Memory B cell (primary cell): ENCODE results near the gene OR2AT4.

Source experiments
- ATAC-seq: fragments of 150-1000 bp; cut with Tn5 transposase; 2 replicates; pipeline ENCODE4 v1.10.0; 2021; ENCODE audit warnings: low read depth, mild to moderate bottlenecking, moderate library complexity
- DNase-seq, 2 donors: peaks; one replicate each; pipeline ENCODE4 v3.0.0; 2022; ENCODE audit warnings: low spot score in 2 of 2
- H3K27ac Mint-ChIP-seq: one replicate; pipeline ENCODE4 v1.8.0; 2022; ENCODE audit warnings: mild to moderate bottlenecking, moderate library complexity, mixed read lengths
- H3K27me3 Mint-ChIP-seq: one replicate; pipeline ENCODE4 v1.8.0; 2022; ENCODE audit warnings: mixed read lengths
- H3K36me3 Mint-ChIP-seq: one replicate; pipeline ENCODE4 v1.8.0; 2022; ENCODE audit warnings: mild to moderate bottlenecking, mixed read lengths
- H3K4me1 Mint-ChIP-seq: one replicate; pipeline ENCODE4 v1.8.0; 2022; ENCODE audit warnings: mixed read lengths
- H3K4me3 Mint-ChIP-seq: one replicate; pipeline ENCODE4 v1.8.0; 2022; ENCODE audit warnings: mild to moderate bottlenecking, moderate library complexity, mixed read lengths
- H3K9me3 Mint-ChIP-seq: one replicate; pipeline ENCODE4 v1.8.0; 2022; ENCODE audit warnings: mixed read lengths

Gene OR2AT4

DNA sequence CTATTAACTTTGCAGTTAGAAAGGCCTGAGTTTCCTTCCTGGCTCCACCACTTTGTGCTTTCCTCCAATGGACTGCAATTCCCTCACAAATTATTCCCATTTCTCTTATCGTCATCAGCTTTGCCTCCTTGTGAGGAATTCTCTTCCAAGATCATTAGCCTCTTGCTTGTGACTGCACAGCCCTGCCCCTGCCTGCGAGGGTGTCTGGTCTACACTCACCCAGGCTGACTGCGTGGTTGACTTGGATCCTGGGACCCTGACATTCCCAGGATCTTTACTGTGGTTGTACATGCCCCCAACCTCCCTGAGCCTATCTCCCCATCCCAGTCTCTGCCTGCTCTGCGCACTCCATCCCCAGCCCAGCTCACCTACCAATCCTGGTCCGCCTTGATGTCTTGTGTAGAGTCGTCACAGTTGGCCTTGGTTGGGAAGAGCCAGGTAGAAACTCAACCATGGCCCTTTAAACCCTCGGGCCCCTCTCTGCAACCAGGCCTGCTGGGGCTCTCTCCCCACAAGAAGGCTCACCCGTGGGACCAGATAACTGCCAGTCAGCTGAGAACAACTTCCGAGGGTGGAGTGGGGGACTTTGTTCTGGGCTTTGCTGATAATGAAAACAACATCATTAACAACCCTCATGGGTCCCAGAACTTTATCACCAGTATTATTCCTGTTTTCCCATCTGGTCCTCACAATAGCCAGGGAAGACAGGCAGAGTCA, at the start of gene OR2AT4:
Gene OR2AT4 (minus strand): TSS at position 421 of the 717 bp plus-strand sequence.
- Mint-ChIP-seq H3K36me3 (no peaks in the 10 kb centered on the region), H3K27ac (no peak within 1 kb of the TSS), H3K9me3 (peaks cover 3% of the 10 kb centered on the region), H3K4me1 (no peaks in the 10 kb centered on the region), H3K27me3 (peaks cover 12% of the 10 kb centered on the region), H3K4me3 (no peak within 1 kb of the TSS)
- DNase-seq (no peak), ATAC-seq (no peak)

DNA sequence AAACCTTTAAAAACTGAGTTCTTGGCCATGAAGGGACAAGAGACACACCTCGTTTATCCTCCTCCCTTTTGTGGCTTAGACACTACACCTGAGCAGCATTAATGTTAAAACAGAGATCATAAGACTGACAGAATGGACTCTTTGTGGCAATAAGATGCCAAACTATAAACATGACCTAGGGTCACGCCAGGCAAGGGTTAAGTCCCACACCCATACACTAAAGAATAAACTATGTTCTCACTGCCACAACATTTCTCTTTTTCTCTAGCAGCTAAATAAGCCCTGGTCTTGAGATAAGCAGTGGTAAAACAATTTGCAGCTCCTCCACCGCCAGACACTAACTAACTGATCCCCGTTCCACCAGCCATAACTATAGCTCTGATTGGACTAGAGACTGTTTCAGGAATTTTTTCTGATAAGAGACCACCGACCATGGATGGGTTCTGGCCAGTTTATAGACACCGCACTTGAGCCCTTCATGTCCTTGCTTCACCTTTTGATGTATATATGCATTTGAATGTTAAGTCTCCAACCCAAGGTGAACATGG, 49.4 kb upstream of the OR2AT4 start:
- Mint-ChIP-seq H3K4me1 (peaks cover 15% of the 10 kb centered on the region), H3K9me3 (no peaks in the 10 kb centered on the region), H3K4me3 (no peak overlapping the region), H3K36me3 (no peaks in the 10 kb centered on the region), H3K27me3 (peaks cover 10% of the 10 kb centered on the region), H3K27ac (no peak overlapping the region)
- DNase-seq: no peak
- ATAC-seq: no peak

DNA sequence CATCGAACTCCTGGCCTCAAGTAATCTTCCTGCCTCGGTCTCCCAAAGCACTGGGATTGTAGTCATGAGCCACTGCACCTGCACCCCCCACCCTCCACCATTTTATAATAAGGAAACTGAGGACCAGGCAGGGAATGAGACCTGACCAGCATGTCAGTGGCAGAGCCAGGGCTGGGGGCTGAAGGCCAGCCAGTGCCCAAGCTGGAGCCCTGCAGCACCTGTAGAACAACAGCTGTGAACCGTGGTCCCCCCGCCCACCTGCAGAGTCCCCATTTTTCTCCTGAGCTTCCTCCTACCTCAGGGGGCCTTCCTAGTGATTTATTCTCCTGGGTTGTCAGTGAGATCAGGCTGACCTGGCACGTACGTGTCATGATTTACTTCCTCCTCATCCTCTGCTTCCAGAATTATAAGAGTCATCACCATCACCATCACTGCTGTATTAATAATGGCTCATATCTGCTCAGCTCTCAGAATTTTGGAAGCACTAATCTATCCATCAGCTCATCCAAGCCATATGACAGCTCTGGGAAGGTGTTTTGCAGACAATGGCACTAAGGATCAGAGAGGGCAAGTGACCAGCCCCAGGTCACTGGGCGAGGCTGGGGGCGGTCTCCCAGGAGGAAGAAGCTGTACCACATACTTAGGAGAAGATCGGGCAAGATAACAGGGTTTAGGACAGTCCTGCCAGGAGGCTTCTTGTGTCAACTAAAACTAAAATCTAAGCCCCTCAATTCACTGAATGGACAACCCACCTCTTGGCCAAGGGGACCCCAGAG, 48.7 kb upstream of the OR2AT4 start:
- no peak for DNase-seq
- peaks cover 20% of the 10 kb centered on the region for H3K4me1 Mint-ChIP-seq
- no peak overlapping the region for H3K27ac Mint-ChIP-seq
- no peak for ATAC-seq
- H3K4me3 Mint-ChIP-seq: no peak overlapping the region
- peaks cover 6% of the 10 kb centered on the region for H3K27me3 Mint-ChIP-seq
- no peaks in the 10 kb centered on the region for H3K9me3 Mint-ChIP-seq
- no peaks in the 10 kb centered on the region for H3K36me3 Mint-ChIP-seq

DNA sequence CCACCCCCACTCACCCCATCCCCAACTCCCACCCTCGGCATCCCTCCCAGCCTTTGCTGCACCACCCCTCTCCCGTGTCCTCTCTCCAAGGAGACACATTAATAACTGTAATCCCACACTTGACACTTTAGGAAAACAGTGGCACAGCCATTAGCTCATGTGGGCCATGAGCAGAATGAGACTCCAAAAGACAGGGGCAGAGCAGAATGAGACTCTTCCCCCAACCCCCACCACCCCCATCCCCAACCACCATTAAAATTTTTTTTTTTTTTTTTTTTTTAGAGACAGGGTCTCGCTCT, 48.0 kb upstream of the OR2AT4 start:
- Mint-ChIP-seq H3K4me3 (no peak overlapping the region), H3K36me3 (no peaks in the 10 kb centered on the region), H3K27ac (no peak overlapping the region), H3K27me3 (peaks cover 6% of the 10 kb centered on the region), H3K9me3 (no peaks in the 10 kb centered on the region), H3K4me1 (peaks cover 20% of the 10 kb centered on the region)
- ATAC-seq (no peak), DNase-seq (no peak)

DNA sequence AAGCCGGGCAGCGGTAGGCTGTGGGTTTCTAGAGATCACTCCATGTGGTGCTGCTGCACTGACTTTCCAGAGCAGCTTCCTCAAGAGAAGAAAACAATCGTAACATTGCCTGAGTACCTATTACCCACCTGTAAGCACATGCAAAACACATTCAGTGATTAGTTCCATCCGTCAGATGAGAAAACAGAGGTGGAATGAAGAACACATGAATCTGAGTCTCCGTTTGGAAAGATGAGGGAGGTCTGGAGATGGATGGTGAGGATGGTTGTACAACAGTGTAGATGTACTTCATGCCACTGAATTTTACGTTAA, 46.7 kb upstream of the OR2AT4 start:
- Mint-ChIP-seq H3K36me3 (no peaks in the 10 kb centered on the region), H3K4me3 (peak overlapping the region; percentile 28), H3K4me1 (peaks cover 20% of the 10 kb centered on the region), H3K27ac (no peak overlapping the region), H3K9me3 (no peaks in the 10 kb centered on the region), H3K27me3 (peaks cover 9% of the 10 kb centered on the region)
- DNase-seq (no peak), ATAC-seq (no peak)

DNA sequence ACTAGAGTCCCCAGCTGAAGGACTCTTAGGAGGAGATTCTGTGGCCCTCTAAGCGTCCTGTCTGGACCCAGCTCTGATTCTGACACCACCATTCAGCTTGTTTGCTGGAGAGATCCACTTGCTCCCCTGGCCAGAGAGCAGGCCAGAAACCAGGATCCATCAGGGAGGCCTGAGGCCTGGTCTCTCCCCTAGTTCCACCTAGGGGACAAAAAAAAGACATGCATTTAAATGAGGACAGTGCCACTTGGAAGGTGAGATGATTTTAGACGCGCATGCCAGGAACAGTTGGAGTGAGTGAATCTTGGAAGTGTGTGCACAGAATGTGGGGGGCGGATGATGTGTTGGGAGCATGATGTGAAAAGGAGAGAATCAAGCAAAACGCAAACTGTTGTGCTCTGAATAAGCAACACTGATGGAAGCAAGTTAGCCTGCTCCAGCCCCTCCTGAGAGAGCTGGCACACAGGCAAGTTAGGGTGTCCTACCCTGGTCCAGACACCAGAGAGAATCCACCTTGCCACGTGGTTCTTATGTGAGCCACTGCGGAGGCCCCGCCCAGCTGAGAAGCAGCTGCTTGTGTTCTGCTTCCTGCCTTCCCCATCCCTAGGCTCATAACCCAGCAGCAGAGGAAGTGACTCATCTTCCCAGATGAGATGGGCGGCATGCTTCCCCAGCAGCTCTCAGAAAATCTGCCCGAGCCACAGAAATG, 46.2 kb upstream of the OR2AT4 start:
- ATAC-seq (peak; percentile 63), DNase-seq (no peak)
- Mint-ChIP-seq H3K27me3 (peaks cover 12% of the 10 kb centered on the region), H3K4me1 (peaks cover 20% of the 10 kb centered on the region), H3K4me3 (peak overlapping the region; percentile 44), H3K27ac (no peak overlapping the region), H3K9me3 (no peaks in the 10 kb centered on the region), H3K36me3 (no peaks in the 10 kb centered on the region)

DNA sequence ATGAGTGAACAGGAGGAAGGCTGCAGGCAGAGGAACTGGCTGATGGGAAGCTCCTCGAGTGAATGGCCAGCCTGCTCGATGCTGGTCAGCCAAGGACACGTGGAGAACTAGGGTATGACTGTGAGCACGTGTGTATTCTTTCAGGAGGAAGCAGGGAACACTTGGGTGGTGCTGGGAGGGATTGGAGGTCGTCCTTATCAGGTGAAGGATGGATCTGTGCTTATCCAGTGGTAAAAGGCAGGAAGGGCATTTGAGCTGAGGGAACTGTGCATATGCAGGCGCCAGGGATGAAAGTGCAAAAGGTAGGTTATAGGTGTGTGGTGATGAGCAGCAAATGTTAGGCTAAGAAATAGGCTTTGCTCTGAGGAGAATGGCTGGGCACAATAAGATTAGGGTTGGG, 44.5 kb upstream of the OR2AT4 start:
- no peak overlapping the region for H3K4me3 Mint-ChIP-seq
- no peak overlapping the region for H3K27ac Mint-ChIP-seq
- no peaks in the 10 kb centered on the region for H3K36me3 Mint-ChIP-seq

DNA sequence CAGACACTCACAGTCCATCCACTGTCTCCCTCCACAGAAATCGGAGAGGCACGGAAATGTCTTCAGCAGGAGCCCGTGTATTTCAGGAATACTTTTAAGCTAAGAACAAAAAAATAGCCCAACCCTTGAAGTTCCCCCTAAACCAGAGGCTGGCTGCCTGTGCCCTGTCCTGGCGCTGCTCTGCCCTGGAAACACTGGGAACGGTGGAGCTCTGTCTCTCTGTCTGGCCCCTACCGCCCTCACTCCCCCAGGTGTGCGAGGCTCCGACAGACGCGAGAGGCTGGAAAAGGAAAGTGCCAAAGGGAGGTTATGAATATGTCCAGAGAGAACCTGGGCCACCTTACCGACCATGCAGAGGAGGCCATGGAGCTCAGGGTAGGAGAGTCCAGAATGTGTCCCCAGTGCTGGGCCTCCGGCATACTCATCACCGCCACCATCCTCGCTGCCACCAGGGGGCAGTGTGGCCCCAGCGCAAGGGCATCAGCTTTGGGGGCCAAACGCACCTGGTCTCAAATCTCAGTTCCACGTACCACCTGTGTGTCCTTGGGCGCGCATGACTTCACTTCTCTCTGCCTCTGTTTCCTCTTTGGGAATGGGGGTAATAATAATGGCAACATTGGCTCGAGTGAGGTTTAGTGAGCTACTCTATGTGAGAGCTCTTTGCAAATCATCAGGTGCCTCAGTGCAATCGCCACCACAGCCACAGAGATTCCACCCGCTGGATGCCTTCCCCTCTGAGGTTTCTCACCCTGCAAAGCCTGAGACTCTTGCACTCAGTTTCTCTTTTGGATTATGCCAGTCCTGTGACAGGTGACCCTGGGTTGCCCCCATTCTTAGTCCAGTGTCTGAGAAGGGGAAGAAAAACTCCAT, 43.8 kb upstream of the OR2AT4 start:
- ATAC-seq (peak; percentile 78), DNase-seq (peak; percentile 74 to 78)
- H3K4me1 Mint-ChIP-seq: peaks cover 20% of the 10 kb centered on the region
- peaks cover 19% of the 10 kb centered on the region for H3K27me3 Mint-ChIP-seq
- H3K36me3 Mint-ChIP-seq: no peaks in the 10 kb centered on the region
- H3K27ac Mint-ChIP-seq: no peak overlapping the region
- no peak overlapping the region for H3K4me3 Mint-ChIP-seq
- peaks cover 1% of the 10 kb centered on the region for H3K9me3 Mint-ChIP-seq

More for the DNA sequence above, 44.5 kb upstream of the OR2AT4 start:
- H3K4me1 Mint-ChIP-seq: peaks cover 20% of the 10 kb centered on the region
- DNase-seq: no peak
- H3K27me3 Mint-ChIP-seq: peaks cover 20% of the 10 kb centered on the region
- peaks cover 1% of the 10 kb centered on the region for H3K9me3 Mint-ChIP-seq
- no peak for ATAC-seq

DNA sequence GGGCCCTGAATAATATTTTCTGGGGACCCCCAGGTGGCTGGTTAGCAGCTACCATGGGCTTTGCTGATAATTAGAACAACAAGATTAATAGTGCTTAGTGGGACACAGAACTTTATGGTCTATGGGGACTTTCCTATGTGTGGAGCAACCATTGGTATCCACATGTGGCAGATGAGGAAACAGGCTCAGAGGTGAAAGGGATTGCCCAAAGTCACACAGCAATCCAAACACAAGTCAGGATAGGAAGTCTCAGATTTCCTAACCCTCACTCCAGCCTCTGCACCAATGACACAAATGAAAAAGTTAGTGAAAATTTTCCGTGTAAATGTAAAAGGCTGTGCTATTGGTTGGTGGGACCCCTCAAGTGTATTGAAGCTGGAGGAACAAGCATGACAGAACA, 39.0 kb upstream of the OR2AT4 start:
- ATAC-seq: no peak
- Mint-ChIP-seq H3K4me1 (peaks cover 3% of the 10 kb centered on the region), H3K36me3 (no peaks in the 10 kb centered on the region), H3K4me3 (no peak overlapping the region), H3K9me3 (peaks cover 1% of the 10 kb centered on the region), H3K27me3 (peaks cover 29% of the 10 kb centered on the region), H3K27ac (no peak overlapping the region)
- DNase-seq: no peak

DNA sequence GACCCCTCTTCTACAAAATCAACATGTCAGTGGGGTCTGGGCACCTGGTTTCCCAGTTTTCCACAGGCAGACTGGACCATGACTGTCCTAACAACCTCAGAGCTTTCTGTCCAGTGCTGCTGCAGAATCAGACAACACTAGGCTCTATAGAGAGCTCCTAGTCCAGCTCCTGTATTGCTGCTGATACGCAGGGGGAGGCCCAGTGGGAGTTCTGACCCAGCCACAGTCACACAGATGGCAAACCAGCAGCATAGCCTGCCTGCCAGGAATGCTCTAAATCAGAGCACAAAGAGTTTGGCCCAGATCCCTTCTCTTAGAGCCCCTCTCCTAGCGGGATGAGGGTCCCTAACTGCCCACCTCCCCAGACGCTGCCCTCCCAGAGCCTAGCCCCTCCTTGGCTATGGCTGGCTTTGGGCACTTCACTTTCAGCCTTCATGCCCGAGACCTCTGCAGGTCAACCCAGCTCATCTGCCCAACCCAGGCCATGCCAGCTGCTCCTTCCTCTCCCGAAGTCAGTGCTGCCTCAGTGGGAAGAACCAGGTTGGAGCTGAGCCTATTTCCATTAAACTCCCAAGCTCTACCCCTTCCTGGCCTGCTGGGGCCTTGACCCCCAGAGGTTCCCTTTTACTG, 38.5 kb upstream of the OR2AT4 start:
- Mint-ChIP-seq H3K27me3 (peaks cover 29% of the 10 kb centered on the region), H3K9me3 (peaks cover 1% of the 10 kb centered on the region), H3K36me3 (no peaks in the 10 kb centered on the region), H3K4me3 (no peak overlapping the region), H3K27ac (no peak overlapping the region), H3K4me1 (peaks cover 2% of the 10 kb centered on the region)
- no peak for DNase-seq
- no peak for ATAC-seq

DNA sequence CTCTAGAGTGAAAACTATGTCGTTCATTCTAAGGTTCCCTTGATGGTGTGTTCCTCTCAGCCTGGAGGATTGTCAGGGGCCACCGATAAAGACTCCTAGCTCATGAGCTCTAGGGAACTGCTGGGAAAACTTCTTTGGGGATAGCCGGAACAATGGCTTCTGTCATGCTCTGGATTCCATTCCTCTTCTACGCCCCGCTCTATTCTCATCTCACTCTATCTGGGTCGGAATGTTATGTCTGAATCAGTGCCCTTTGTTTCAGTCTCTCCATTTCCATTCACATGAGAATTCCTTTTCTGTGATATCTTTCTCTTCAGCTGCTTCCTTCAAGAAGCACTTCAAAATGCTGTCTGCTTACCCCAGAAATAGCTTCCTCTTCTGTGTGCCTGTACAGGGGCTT, 37.3 kb upstream of the OR2AT4 start:
- no peaks in the 10 kb centered on the region for H3K36me3 Mint-ChIP-seq
- H3K9me3 Mint-ChIP-seq: peaks cover 1% of the 10 kb centered on the region
- peaks cover 26% of the 10 kb centered on the region for H3K27me3 Mint-ChIP-seq
- no peak overlapping the region for H3K4me3 Mint-ChIP-seq
- no peak overlapping the region for H3K27ac Mint-ChIP-seq
- H3K4me1 Mint-ChIP-seq: peaks cover 2% of the 10 kb centered on the region
- no peak for DNase-seq
- no peak for ATAC-seq

DNA sequence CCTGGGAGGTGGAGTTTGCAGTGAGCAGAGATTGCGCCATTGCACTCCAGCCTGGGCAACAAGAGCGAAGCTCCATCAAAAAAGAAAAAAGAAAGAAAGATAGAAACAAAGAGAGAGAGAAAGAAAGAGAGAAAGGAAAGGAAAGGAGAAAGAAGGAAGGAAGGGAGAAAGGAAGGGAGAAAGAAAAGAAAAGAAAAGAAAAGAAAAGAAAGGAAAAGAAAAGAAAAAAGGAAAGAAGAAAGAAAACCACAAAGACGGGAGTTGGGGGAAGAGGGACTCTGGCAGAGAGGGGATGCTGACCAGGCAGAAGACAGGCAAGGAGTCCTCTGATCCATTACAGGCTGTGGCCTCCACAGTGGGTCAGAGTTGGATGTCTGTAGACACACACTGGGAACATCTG, 35.4 kb upstream of the OR2AT4 start:
- Mint-ChIP-seq H3K4me1 (peaks cover 2% of the 10 kb centered on the region), H3K27ac (no peak overlapping the region), H3K27me3 (peaks cover 26% of the 10 kb centered on the region), H3K4me3 (no peak overlapping the region), H3K36me3 (no peaks in the 10 kb centered on the region), H3K9me3 (peaks cover 4% of the 10 kb centered on the region)
- ATAC-seq (no peak), DNase-seq (no peak)

DNA sequence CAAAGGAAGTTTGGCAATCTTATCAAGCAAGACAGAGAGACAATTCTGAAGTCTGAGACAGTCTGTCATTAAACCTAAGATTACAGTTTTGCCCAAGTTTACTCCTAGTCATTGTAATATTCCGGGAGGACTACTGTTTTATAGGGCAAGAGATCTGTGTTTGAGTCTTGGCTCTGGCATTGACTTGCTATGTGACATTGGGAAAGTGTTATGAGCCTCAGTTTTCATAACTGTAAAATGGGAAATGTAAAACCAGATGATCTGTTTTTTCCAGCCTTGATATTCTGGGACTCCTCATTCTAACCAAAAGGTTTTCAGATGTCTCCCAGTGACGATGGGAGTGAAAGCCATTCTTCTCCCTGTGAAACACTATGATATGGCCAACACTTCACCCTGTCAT, 29.9 kb upstream of the OR2AT4 start:
- Mint-ChIP-seq H3K27ac (no peak overlapping the region), H3K9me3 (peaks cover 3% of the 10 kb centered on the region), H3K36me3 (no peaks in the 10 kb centered on the region), H3K4me1 (peaks cover 2% of the 10 kb centered on the region), H3K27me3 (peaks cover 15% of the 10 kb centered on the region), H3K4me3 (no peak overlapping the region)
- ATAC-seq (no peak), DNase-seq (no peak)
